PC-9 (cell line): ENCODE results near the gene CLCN3.

ENCODE experiments used
- CTCF ChIP-seq: fragments of 200-600 bp; sonication (generic); conservative IDR thresholded peaks from 2 replicates; pipeline ENCODE4 v1.6.1; 2017; ENCODE audit warnings: mixed run types, antibody characterized with exemption, mild to moderate bottlenecking, moderate library complexity
- EZH2 ChIP-seq: fragments of 200-600 bp; sonication (generic); IDR thresholded peaks from 2 replicates; pipeline ENCODE4 v1.8.0; 2017; ENCODE audit warnings: antibody characterized with exemption, low read depth

GRCh38 chr4:169604131-169604900 lies 16.1 kb upstream of the CLCN3 start:
- no peak for TF ChIP-seq CTCF
- no peak for TF ChIP-seq EZH2
